ENCODE data around the gene PHC2. TPM values are rescaled to one million over a fixed set of nuclear protein-coding genes. Genes with fewer than 3 reads are reported as not detected.

The PHC2 gene
- total and polyA plus RNA-seq, 2 of the 13 experiments (the other 11 are each of a cell fraction or from before 2014, with no cell fraction given): 52.5 to 84.9 TPM

GRCh38 chr1:33349778-33350610 is 80.9 kb downstream of the PHC2 start (continued):
- TF ChIP-seq RERE (CRISPR knock-in tag; IDR thresholded peaks at IDR 0.05; ENCODE audit: low read depth): no peak
- TF ChIP-seq SOX5 (CRISPR knock-in tag; IDR thresholded peaks at IDR 0.05; ENCODE audit: borderline replicate concordance): peak; percentile 51; the same call in 1 of the 2 replicates
- TF ChIP-seq NKX3-1 (CRISPR knock-in tag; IDR thresholded peaks at IDR 0.05): no peak; the same call in 1 of the 2 replicates
- no peak for TF ChIP-seq ZNF546 (CRISPR knock-in tag; conservative IDR thresholded peaks at IDR 0.05)
- peak; percentile 47; the same call in 1 of the 2 replicates for TF ChIP-seq ZNF292 (CRISPR knock-in tag; IDR thresholded peaks at IDR 0.05; ENCODE audit: borderline replicate concordance, low read depth)
- 0 out of 2 replicates have a peak, but pooled peaks have one; percentile 49 for TF ChIP-seq ZNF557 (CRISPR knock-in tag; IDR thresholded peaks at IDR 0.05)
- TF ChIP-seq TBL1XR1 (IDR thresholded peaks at IDR 0.05; ENCODE audit: borderline replicate concordance, low read length, partially characterized antibody): no peak
- no peak; the same call in 1 of the 2 replicates for TF ChIP-seq TFAP4 (IDR thresholded peaks at IDR 0.05; ENCODE audit: borderline replicate concordance, low read depth)
- TF ChIP-seq ZNF777 (CRISPR knock-in tag; IDR thresholded peaks at IDR 0.05): 0 out of 2 replicates have a peak, but pooled peaks have one; percentile 31
- peak; percentile 83; the same call in 1 of the 2 replicates for TF ChIP-seq HES4 (CRISPR knock-in tag; IDR thresholded peaks at IDR 0.05; ENCODE audit: borderline replicate concordance)
- no peak; the same call in 1 of the 2 replicates for TF ChIP-seq ZNF619 (CRISPR knock-in tag; IDR thresholded peaks at IDR 0.05)
- TF ChIP-seq ZNF136 (CRISPR knock-in tag; IDR thresholded peaks at IDR 0.05; ENCODE audit: low read depth): no peak
- no peak for TF ChIP-seq ZBTB3 (CRISPR knock-in tag; IDR thresholded peaks at IDR 0.05; ENCODE audit: borderline replicate concordance, low read depth)
- TF ChIP-seq SP5 (CRISPR knock-in tag; IDR thresholded peaks at IDR 0.05; ENCODE audit: borderline replicate concordance, low read depth): peak; percentile 76; the same call in 1 of the 2 replicates
- no peak for TF ChIP-seq MBD4 (IDR thresholded peaks at IDR 0.05; ENCODE audit: borderline replicate concordance, low read length)
- no peak for TF ChIP-seq ZNF296 (CRISPR knock-in tag; conservative IDR thresholded peaks at IDR 0.05)
- 0 out of 2 replicates have a peak, but pooled peaks have one; percentile 45 for TF ChIP-seq THAP11 (CRISPR knock-in tag; IDR thresholded peaks at IDR 0.05)
- TF ChIP-seq GTF2F1 (IDR thresholded peaks at IDR 0.05; ENCODE audit: low read length): no peak
- TF ChIP-seq ZBTB20 (CRISPR knock-in tag; IDR thresholded peaks at IDR 0.05; ENCODE audit: borderline replicate concordance, low read depth): peak; percentile 68; the same call in 1 of the 2 replicates
- no peak; the same call in 1 of the 2 replicates for TF ChIP-seq NCOA2 (CRISPR knock-in tag; IDR thresholded peaks at IDR 0.05)
- no peak for TF ChIP-seq TCF7 (IDR thresholded peaks at IDR 0.05; ENCODE audit: low read depth)
- TF ChIP-seq PATZ1 (CRISPR knock-in tag; IDR thresholded peaks at IDR 0.05): no peak; the same call in none of the 2 replicates

Measured in HepG2 (cell line).